Endothelial cell of umbilical vein (primary cell): ENCODE data around the gene CHST12. TPM values are rescaled to one million over a fixed set of nuclear protein-coding genes. Genes with fewer than 3 reads are reported as not detected.

Experiments
- BruUV-seq: library from RNA; stranded (reverse); fragments of 400-500 nt; replicated peaks from 2 replicates; lab custom pipeline; 2021; lab: Mats Ljungman, UMichigan
- CTCF ChIA-PET: fragments of 300-600, 350-600 bp; sonication (Branson Sonifier 250); formaldehyde crosslinking; loops from one replicate; lab custom pipeline; 2021; ENCODE audit warnings: antibody characterized with exemption, inconsistent platforms; lab: Charles Lee
- POLR2A ChIA-PET: fragments of 300-600, 350-600 bp; sonication (Branson Sonifier 250); formaldehyde crosslinking; loops from one replicate; lab custom pipeline; 2021; ENCODE audit warnings: antibody characterized with exemption, inconsistent platforms; lab: Charles Lee
- DNase-seq: peaks from one replicate; pipeline ENCODE4 v3.0.0-alpha.2; 2011; ENCODE audit warnings: low read depth, low spot score
- FAIRE-seq: peaks from 2 replicates; lab custom pipeline; 2011; peaks lifted over from hg19 to GRCh38; lab: Jason Lieb, UNC
- H2AFZ ChIP-seq: 2 replicates; pipeline ENCODE4 v1.6.0; 2012; ENCODE audit warnings: low read depth, low read length, control low read depth, inconsistent platforms
- H3K27ac ChIP-seq: 2 replicates; pipeline ENCODE4 v1.5.1; 2011; ENCODE audit warnings: low read depth, mild to moderate bottlenecking, control low read depth, low read length, moderate library complexity; ENCODE audit not compliant: insufficient read depth
- H3K27me3 ChIP-seq, 2 experiments: 2 replicates each; pipeline versions ENCODE4 v1.6.0 to v1.6.1; 2011; ENCODE audit warnings: low read length in 2 of 2, mixed read lengths in 1 of 2; ENCODE audit not compliant: control insufficient read depth in 2 of 2, insufficient read depth in 2 of 2
- H3K36me3 ChIP-seq, 2 experiments: 2 replicates in 1 of 2; 3 replicates in 1 of 2; pipeline ENCODE4 v1.5.1; 2011; ENCODE audit warnings: low read length in 2 of 2, mild to moderate bottlenecking in 1 of 2, moderate library complexity in 1 of 2; ENCODE audit not compliant: control insufficient read depth in 2 of 2, insufficient read depth in 2 of 2; ENCODE audit errors: extremely low read depth in 1 of 2
- H3K4me1 ChIP-seq: 3 replicates; pipeline ENCODE4 v1.5.1; 2011; ENCODE audit warnings: mild to moderate bottlenecking, low read length; ENCODE audit not compliant: control insufficient read depth, insufficient read depth; ENCODE audit errors: extremely low read depth
- H3K4me2 ChIP-seq: 2 replicates; pipeline ENCODE4 v1.6.1; 2011; ENCODE audit warnings: low read length, control low read depth, mixed read lengths; ENCODE audit not compliant: insufficient read depth
- H3K4me3 ChIP-seq, 3 experiments: fragments of 200-600 bp in 1 of 3; sonication (generic), shearing (Covaris generic) in 1 of 3; replicated peaks in 1 of 3; 2 replicates each; pipeline ENCODE4 v1.5.1; 2011 to 2016; ENCODE audit warnings: control low read depth in 3 of 3, low read length in 3 of 3, mild to moderate bottlenecking in 2 of 3, inconsistent platforms in 1 of 3, low read depth in 1 of 3, moderate library complexity in 1 of 3; ENCODE audit not compliant: insufficient read depth in 1 of 3
- H3K79me2 ChIP-seq: 2 replicates; pipeline ENCODE4 v1.6.0; 2012; ENCODE audit warnings: low read length, inconsistent platforms; ENCODE audit not compliant: control insufficient read depth, insufficient read depth
- H3K9ac ChIP-seq: replicated peaks from 2 replicates; pipeline ENCODE3; 2011; ENCODE audit warnings: low read length, control low read depth; ENCODE audit not compliant: insufficient read depth; ENCODE audit errors: extremely low read depth
- H3K9me1 ChIP-seq: replicated peaks from 3 replicates; pipeline ENCODE4 v1.6.0; 2011; ENCODE audit warnings: mild to moderate bottlenecking, low read length; ENCODE audit not compliant: control insufficient read depth, insufficient read depth; ENCODE audit errors: extremely low read depth
- H3K9me3 ChIP-seq: replicated peaks from 2 replicates; pipeline ENCODE4 v1.5.1; 2012; ENCODE audit warnings: low read length, inconsistent platforms; ENCODE audit not compliant: control insufficient read depth, insufficient read depth
- H4K20me1 ChIP-seq: replicated peaks from 2 replicates; pipeline ENCODE3; 2011; ENCODE audit warnings: mild to moderate bottlenecking, low read length; ENCODE audit not compliant: control insufficient read depth, insufficient read depth; ENCODE audit errors: extremely low read depth
- EZH2 ChIP-seq: IDR thresholded peaks from 2 replicates; pipeline ENCODE4 v1.6.1; 2012; ENCODE audit warnings: borderline replicate concordance, low read depth, mild to moderate bottlenecking, moderate library complexity, low read length, inconsistent platforms; ENCODE audit not compliant: severe bottlenecking
- FOS ChIP-seq: IDR thresholded peaks from 2 replicates; pipeline ENCODE4 v1.6.1; 2011; ENCODE audit warnings: mild to moderate bottlenecking, low read length, moderate library complexity, borderline replicate concordance; ENCODE audit not compliant: insufficient read depth
- GATA2 ChIP-seq: IDR thresholded peaks from 2 replicates; pipeline ENCODE4 v1.7.0; 2011; ENCODE audit warnings: low read depth, mild to moderate bottlenecking, moderate library complexity, mixed read lengths, low read length; ENCODE audit not compliant: insufficient read length, insufficient read depth
- JUN ChIP-seq: IDR thresholded peaks from 2 replicates; pipeline ENCODE4 v1.6.1; 2011; ENCODE audit warnings: borderline replicate concordance, low read depth; ENCODE audit not compliant: insufficient read length, insufficient read depth
- MYC ChIP-seq: IDR thresholded peaks from one replicate; pipeline ENCODE4 v1.6.1; 2011; ENCODE audit warnings: mild to moderate bottlenecking, low read depth, low read length
- POLR2A ChIP-seq: IDR thresholded peaks from 2 replicates; pipeline ENCODE4 v1.6.1; 2012; ENCODE audit warnings: low read depth, mild to moderate bottlenecking, control low read depth, low read length
- POLR2AphosphoS5 ChIP-seq: IDR thresholded peaks from 2 replicates; pipeline ENCODE4 v1.6.1; 2012; ENCODE audit warnings: low read depth, mild to moderate bottlenecking, control low read depth, low read length, moderate library complexity; ENCODE audit not compliant: insufficient read depth
- dilution Hi-C: fragments of 300-500 bp; cut with MboI; formaldehyde crosslinking; loops from one replicate; pipeline ENCODE4 v1.15.0; 2019; ENCODE audit warnings: low sequenced_read_pairs; ENCODE audit not compliant: extremely low pct_ligation_motif_present
- intact Hi-C: fragments of 100-400 bp; cut with micrococcal nuclease; formaldehyde crosslinking; loops from one replicate; pipeline ENCODE4 v1.10.0; 2022
- polyA plus RNA-seq, 4 experiments: library from polyadenylated mRNA; depleted of rRNA in 3 of 4; stranded (reverse) in 3 of 4; unstranded in 1 of 4; fragments of >200 nt; gene quantifications; 2 replicates each; pipeline versions ENCODE4 v1.2.1 to v1.2.3, GENCODE V29; 2011 to 2012; ENCODE audit warnings: missing spikeins in 1 of 4
- total RNA-seq: library from RNA; stranded (reverse); gene quantifications from 2 replicates; pipeline ENCODE4 v1.2.3, GENCODE V29; 2021
- TF ChIP-seq, protein P1 (sequence below), 2 donors: IDR thresholded peaks; 1 replicate in 1 of 2; 2 replicates in 1 of 2; pipeline ENCODE4 v1.5.1; 2011; ENCODE audit warnings: low read length in 2 of 2, mild to moderate bottlenecking in 2 of 2, moderate library complexity in 2 of 2, control low read depth in 1 of 2, inconsistent platforms in 1 of 2, low read depth in 1 of 2; ENCODE audit not compliant: insufficient read depth in 1 of 2; ENCODE audit errors: extremely low read depth in 1 of 2
- TF ChIP-seq, protein P2 (sequence below): IDR thresholded peaks from 2 replicates; pipeline ENCODE4 v1.6.1; 2011; ENCODE audit not compliant: insufficient read depth, insufficient read length

The CHST12 gene
- total and polyA plus RNA-seq, 2 donors (not counting 3 experiments of a cell fraction or from before 2014, with no cell fraction given), result 30.2 to 52.6 TPM

- ChIA-PET CTCF (no interaction called here), POLR2A (no interaction called here)
- Histone ChIP-seq H3K4me3 (no peak overlapping the region), H3K9ac (no peak overlapping the region), H3K36me3 (peaks cover 0 to 7% of the 10 kb centered on the region in 2 experiments), H3K4me2 (no peak overlapping the region), H2AFZ (no peak overlapping the region), H3K9me1 (no peaks in the 10 kb centered on the region), H3K27ac (no peak overlapping the region), H3K9me3 (no peaks in the 10 kb centered on the region), H3K27me3 (no peaks in the 10 kb centered on the region), H4K20me1 (no peaks in the 10 kb centered on the region), H3K79me2 (no peaks in the 10 kb centered on the region), H3K4me1 (no peaks in the 10 kb centered on the region)
- no TSS peak for BruUV-seq
- intact Hi-C loops, result loop anchor here (10.0 kb wide), 1 partner anchor 862 kb away; the partner anchor contains the start of gene PSMG3
- DNase-seq (no peak), FAIRE-seq (no peak)
- no peak for TF ChIP-seq MYC
- TF ChIP-seq, protein P1, sequence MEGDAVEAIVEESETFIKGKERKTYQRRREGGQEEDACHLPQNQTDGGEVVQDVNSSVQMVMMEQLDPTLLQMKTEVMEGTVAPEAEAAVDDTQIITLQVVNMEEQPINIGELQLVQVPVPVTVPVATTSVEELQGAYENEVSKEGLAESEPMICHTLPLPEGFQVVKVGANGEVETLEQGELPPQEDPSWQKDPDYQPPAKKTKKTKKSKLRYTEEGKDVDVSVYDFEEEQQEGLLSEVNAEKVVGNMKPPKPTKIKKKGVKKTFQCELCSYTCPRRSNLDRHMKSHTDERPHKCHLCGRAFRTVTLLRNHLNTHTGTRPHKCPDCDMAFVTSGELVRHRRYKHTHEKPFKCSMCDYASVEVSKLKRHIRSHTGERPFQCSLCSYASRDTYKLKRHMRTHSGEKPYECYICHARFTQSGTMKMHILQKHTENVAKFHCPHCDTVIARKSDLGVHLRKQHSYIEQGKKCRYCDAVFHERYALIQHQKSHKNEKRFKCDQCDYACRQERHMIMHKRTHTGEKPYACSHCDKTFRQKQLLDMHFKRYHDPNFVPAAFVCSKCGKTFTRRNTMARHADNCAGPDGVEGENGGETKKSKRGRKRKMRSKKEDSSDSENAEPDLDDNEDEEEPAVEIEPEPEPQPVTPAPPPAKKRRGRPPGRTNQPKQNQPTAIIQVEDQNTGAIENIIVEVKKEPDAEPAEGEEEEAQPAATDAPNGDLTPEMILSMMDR (IDR thresholded peaks at IDR 0.05; ENCODE audit: extremely low read depth in 1 of 2, insufficient read depth in 1 of 2, low read depth in 1 of 2, low read length in 2 of 2), result no peak
- TF ChIP-seq, protein P2, sequence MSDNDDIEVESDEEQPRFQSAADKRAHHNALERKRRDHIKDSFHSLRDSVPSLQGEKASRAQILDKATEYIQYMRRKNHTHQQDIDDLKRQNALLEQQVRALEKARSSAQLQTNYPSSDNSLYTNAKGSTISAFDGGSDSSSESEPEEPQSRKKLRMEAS, result no peak
- TF ChIP-seq POLR2AphosphoS5, result no peak
- TF ChIP-seq POLR2A, result no peak
- no peak for TF ChIP-seq FOS
- no peak for TF ChIP-seq GATA2
- no peak for TF ChIP-seq EZH2
- no peak for TF ChIP-seq JUN
- dilution Hi-C loops, result no loop called here
Observed at GRCh38 chr7:2437136-2437535, 33.7 kb downstream of the CHST12 start.
